ACHN (cell line): ENCODE data around the gene ATP8A2.

Source experiments
- DNase-seq: peaks from one replicate; pipeline ENCODE4 v3.0.0-alpha.2; 2015
- in situ Hi-C: cut with HindIII; loops from 2 replicates; pipeline ENCODE4 v1.10.0; 2017; ENCODE audit warnings: low sequenced_read_pairs, low pct_ligation_motif_present, low pct_unique_long_range_greater_than_20kb

The ATP8A2 gene

GRCh38 chr13:25872481-25873241 lies 500.9 kb downstream of the ATP8A2 start:
- no peak for DNase-seq
- in situ Hi-C loops: no loop called here

GRCh38 chr13:25873242-25873612 lies 501.5 kb downstream of the ATP8A2 start:
- in situ Hi-C loops: no loop called here
- no peak for DNase-seq

DNA sequence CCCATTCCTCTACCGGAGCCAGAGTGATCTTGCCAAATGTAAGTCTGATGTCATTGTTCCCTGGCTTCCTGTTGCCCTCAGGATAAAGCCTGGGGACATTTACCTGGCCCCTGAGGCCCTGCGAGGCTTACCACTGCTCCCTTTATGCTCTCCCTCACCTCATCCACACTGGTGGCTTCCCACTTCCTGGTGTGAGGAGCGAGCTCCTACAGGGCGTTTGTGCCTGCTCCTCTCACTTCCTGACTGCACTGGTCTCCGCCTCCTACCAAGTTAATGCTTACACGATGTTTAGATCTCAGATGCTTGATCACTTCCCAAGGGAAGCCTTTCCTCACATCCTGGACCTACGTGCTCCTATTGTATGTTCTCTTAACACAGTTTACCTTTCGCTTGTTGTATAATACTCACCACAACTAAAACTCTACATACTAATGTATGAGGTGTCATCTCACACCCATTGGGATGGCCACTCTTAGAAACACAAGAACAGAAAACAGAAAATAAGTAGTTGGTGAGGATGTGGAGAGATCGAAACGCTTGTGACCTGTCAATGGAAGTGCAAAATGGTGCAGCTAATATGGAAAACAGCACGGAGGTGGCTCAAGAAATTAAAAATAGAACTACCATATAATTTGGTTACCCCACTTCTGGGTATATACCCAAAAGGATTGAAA lies 502.4 kb downstream of the ATP8A2 start:
- in situ Hi-C loops: no loop called here
- DNase-seq: no peak

DNA sequence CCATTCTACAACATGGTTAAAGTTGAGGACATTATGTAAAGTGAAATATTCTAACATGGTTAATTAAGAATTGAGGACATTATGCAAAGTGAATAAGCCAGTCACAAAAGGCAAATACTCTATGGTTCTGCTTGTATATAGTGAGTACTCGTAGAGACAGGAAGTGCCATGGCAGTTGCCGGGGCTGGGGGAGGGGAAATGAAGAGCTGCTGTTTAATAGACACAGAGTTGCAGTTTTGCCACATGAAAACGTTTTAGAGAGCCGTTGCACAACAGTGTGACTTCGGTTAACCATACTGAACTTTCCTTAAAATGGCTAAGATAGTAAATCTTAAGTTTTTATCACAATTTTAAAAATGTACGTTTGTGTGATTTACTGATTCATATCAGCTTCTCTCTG lies 503.1 kb downstream of the ATP8A2 start:
- DNase-seq: no peak
- in situ Hi-C loops: no loop called here

DNA sequence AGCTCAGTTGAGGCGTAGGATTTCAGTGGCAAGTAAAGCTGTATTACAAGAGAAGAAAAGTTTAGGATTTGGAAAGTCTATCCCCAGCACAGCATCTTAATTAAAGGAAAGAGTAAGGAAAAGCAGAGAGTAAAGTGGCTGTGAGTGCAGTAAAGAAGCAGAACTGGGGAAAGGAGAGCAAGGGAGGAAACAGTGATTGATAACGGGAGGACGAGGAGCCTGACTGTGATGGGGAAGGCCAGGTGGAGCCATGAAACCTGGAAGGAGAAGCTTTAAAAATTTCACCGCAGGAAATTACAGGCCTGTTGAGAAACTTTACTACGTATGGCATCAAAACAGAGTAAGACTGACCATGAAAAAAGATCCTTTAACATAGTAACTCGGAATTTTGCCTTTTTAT lies 504.5 kb downstream of the ATP8A2 start:
- DNase-seq: no peak
- in situ Hi-C loops: no loop called here

DNA sequence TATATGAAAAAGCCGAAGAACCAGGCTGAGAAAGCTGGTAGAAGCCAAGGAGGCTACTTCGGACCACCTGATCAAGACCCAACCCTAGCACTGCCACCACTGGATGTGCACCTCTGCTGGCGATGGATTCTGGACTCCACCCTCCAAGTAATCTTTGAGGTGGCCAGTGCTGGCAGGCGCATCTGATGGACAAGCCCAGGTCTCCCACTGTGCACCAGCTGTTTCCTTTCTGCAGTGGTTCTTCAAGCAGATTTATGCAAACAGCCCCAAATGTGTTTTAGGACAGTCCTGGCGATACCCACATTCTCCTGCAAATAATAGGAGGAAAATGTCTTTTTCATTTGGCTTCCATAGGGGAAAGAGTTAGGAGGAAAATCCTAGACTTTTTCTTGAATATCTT lies 507.7 kb downstream of the ATP8A2 start:
- in situ Hi-C loops: no loop called here
- DNase-seq: no peak

DNA sequence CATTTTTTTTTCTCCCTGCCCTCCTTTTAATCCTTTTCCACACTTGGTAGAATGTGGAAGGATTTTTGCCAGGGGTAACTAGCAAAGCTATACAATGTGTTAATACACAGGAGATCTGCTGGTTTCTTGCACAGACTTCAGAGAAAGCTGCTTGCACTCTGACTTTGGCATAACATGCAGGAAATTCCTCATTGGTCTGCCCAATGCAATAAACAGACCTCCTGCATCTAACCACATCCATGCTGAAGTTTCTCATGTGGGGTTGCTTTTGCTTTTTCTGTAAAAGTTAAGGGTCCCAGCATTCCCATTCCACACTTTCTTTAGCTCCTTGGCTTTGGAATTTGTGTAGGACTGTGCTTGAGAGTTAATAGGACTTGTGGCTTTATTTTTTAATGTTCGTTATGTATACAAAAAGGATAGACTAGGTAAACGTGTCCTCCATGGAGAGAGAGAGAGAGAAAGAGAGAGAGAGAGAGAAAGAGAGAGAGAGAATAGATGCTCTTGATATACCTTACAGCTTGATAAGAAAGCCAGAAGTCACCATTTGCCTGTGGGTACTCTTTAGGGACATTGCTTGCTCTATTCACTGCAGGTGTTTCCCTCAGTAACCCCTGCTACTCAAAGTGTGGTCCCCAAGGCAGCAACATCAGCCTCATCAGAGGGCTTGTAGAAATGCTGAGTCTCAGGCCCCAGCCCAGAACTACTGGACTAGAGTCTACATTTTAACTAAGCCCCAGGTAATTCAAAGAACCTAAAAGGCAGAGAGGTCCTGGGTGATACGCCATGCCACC lies 509.6 kb downstream of the ATP8A2 start:
- in situ Hi-C loops: no loop called here
- DNase-seq: peak; percentile 15

DNA sequence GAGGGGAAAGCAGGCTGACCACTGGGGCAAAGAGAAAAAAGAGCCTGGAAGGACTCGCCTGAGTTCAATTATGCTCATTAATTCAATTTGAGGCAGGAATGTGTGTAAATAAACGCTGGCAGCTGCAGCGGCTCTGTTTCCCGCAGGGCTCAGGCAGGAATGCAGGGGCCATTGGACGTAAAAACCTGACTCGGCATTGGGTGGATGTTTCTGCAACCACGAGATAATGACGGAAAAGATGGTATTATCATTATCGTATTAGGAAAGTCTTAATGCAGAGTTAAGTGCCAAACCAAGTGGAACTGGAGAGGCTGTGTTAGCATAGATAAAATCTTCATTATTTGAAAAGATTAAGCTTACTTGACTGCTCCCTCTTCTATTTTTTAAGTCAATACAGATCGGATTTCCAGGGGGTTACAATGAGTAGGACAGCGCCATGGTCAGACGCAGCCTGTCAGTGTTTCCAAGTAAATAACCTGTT lies 510.2 kb downstream of the ATP8A2 start:
- DNase-seq: peak; percentile 15
- in situ Hi-C loops: no loop called here

DNA sequence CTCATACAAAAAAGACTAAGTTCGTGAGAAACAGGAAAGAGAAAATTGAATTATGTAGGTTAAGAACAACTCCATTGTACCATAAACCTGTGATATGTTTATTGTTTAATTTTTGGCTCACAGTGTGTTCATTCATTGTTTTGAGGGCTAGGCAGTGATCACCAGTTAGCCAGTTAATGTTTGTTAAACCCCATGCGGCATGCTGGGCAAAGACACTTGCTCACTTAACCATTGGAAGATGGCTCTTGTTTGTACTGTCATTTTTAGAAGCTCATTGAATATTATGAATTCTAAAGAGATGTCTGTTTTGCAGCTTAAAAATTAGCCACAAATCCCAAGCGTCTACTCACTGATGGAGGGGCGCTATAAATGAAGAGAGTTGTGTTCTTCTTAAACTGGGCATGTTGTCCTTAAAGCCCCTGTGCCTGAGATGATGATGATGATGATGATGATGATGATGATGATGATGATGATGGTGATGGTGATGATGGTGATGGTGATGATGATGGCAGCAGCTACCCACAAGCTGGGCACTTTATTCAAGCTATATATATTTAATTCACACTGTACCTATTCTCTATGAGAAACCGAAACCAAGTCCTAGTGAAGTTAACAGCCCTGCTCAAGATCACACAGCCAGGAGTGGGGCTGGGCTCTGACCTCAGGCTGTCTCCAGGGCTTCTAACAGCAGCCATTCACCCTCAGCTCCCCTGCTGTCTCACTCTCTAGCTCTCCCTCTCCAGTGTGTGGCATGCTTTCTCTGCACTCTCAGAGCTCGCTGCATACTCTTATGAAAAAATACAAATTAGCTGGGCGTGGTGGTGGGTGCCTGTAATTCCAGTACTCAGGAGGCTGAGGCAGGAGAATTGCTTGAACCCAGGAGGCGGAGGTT lies 510.9 kb downstream of the ATP8A2 start:
- in situ Hi-C loops: no loop called here
- peak; percentile 50 for DNase-seq

DNA sequence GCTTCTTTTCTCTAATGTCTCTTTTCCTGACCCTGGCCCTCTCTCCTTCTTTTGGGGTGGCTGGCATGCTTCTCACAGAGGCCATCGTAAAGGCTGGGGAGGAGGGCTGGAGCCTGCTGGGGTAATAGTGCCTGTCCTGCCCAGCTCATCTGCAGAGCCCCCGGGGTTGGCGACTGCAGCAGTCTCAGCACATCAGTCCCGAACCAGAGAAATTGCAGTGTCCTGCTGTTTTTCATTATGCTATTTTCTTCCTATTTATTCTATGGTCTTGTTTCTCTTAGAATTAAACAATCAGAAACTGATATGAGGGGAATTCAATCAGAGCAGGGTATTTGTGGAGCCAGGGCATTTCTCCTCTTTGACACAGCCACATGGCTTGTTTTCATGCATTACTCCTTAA lies 513.6 kb downstream of the ATP8A2 start:
- no peak for DNase-seq
- in situ Hi-C loops: no loop called here

DNA sequence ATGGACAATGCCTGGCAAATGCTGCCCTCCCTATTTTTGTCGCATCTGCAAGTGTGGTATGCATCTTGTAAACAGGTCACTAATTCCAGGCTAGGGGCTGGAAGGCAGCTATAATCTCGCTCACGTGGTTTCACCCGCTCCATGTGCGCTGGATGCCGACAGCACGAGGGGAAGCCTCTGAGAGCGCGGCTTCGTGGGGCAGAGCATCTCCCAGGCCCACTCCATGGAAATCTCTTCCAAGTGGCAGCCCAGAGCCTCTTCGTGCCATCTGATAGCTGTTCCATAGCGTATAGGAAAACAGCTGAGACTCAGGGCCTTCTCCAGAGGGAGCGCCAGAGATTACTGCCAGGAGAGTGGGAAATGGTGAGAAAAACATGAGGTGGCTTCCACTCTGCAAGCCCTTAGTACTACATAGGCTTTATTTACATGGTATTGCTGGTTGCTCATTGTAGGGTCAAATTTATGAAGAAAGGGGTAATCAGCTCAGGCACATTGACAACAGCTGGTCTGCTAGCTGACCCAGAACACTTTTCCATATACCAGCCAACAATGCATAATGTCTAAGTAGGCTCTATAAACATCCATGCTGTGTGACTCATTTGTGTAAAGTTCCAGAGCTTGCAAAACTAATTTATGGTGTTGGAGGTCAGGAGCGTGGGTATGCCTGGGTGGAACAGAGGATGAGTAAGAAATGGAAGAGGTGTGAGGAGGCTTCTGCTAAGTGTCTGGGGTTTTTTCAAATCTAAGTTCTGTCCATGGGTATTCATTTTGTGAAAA lies 514.9 kb downstream of the ATP8A2 start:
- in situ Hi-C loops: no loop called here
- DNase-seq: peak; percentile 58

DNA sequence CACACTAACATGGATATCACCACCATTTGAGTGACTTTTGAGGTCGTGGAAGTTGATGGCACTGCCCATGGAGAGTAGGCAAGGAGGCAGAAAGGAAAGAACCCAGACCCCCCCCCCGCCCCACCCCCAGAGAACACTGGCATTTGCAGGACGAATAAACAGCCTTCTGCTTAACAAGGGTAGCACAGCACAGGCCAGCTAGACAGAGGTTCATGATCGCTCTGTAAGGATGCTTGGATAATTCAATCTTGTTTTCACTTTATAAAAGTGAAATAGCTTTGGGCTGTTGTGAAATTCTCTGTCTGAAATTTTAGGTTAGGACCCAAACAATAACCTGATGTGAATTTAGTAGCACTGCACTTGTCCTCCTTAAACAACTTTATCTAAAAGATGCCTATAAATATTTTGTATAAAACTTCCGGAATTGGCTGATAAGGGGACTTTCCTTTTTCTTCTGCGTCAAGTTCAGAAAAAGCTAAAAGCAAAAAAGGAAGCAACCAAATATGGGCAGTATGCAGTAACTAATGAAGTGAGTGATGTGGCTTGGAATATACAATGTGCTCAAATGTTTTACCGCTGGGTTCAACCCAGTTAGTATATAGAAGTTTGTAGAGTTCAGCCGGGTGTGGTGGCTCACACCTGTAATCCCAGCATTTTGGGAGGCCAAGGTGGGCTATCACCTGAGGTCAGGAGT lies 516.3 kb downstream of the ATP8A2 start:
- no peak for DNase-seq
- in situ Hi-C loops: no loop called here

DNA sequence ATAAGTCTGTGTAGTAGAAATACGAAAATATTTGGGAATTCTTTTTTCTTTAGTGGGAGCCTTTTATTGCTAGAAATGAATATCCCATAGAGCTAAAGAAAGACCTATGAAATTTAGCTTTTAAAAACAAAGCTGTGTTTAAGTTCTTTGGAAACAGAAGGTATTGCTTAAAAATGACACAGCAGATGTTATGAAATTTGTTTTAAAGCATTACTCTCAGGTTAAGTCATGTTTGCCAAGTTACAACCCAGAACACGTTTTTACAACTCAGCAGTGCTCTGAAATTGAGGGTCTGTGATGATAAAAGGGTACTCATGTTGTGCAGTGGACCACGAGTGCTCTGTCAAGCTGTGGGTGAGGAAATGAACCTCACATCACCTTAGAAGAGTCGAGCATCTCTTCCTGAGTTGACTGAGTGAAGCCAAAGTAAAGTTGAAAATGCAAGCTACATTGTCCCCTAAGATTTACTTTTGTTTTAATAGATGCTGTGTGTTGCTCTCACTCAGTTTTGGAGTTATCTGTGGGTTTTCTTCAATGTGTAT lies 519.0 kb downstream of the ATP8A2 start:
- in situ Hi-C loops: no loop called here
- no peak for DNase-seq

- in situ Hi-C loops: no loop called here
- no peak for DNase-seq
These were observed 527.2 kb downstream of the ATP8A2 start for GRCh38 chr13:25898991-25899390.

- DNase-seq: no peak
- in situ Hi-C loops: no loop called here
These were observed 527.7 kb downstream of the ATP8A2 start for GRCh38 chr13:25899464-25899863.

DNA sequence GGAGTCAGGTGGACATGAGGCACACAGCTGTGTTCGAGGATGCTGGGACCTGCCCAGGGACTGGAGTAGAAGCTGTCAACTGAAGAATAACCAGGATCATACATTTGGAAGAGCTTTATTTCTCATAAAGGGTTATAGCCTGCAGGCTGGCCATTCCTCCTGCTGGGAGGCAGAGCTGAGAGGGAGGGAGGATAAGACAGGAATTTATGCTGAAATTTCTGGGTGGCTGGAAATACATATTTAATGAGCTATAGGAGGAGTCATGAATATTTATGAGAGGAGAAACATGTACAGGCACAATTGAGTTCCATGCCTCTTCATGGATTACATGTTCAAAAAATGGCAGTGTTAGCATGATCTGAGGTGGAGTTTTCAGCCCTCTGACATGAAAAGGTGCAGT lies 528.2 kb downstream of the ATP8A2 start:
- DNase-seq: no peak
- in situ Hi-C loops: no loop called here
